ENCODE results near the gene MYO1E.
A peak's percentile ranks its signal among the peaks of the same experiment; 100 is the strongest.
"Not testable (repeated sequence)": the region's sequence is repeated elsewhere in the genome, so short reads cannot be mapped to it uniquely, and the experiment has no call there.

The MYO1E gene

DNA sequence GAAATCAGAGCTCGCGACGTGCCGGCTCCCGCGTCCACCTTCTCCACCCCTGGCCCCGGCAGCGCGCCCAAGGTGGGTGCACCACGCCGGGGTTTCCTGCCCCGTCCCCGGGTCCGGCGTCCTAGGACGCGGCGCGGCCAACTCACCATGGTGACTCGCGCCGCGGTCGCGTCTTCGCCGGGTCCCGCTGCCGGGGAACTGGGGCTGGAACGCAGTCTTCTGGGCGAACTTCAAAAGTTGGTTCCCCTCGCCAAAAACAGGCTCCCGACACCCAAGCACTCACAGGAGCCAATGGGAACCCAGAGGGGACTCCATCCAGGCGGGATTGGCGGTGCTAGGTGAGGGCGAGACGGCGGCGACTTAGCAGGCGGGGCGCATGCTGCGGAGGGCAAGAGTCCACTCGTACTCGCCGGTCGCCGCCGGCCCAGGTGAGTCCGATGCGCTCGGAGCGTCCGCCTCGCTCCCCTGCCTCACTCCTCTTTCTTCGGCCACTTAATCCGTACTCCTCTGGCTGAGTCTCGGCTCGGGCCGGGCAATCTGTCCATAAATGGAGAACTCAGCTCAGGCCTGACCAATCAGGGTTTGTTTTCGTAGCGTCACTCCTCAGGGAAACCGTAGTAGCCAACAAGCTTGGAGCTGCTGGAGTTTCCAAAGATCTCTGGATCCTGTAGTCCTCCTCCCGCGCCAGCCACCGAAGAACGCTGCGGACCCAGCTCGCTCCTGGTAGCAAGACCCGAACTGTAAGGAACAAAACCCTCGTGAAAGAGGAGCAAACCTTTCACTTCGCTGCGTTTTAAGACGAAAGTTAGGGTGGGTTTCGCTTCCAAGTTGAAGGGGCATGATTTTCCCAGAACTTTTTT lies at the start of gene MYO1E:
Gene MYO1E (minus strand): TSS at position 520 of the 860 bp plus-strand sequence. CDS start 371 bp downstream, at position 149.
- DNase-seq (ENCODE audit: low spot score in 2 of 2) (peak in 1 of 2 donors; percentile 35), ATAC-seq (ENCODE audit: low read depth) (peak; percentile 38)
- Mint-ChIP-seq H3K27me3 (no peaks in the 10 kb centered on the region), H3K27ac (peak within 1 kb of the TSS; percentile 77), H3K4me1 (peaks cover 44% of the 10 kb centered on the region), H3K36me3 (no peaks in the 10 kb centered on the region), H3K9me3 (no peaks in the 10 kb centered on the region), H3K4me3 (peak within 1 kb of the TSS; percentile 90)

- Mint-ChIP-seq H3K4me1 (peaks cover 26% of the 10 kb centered on the region), H3K27ac (no peak overlapping the region), H3K27me3 (no peaks in the 10 kb centered on the region), H3K9me3 (no peaks in the 10 kb centered on the region), H3K36me3 (no peaks in the 10 kb centered on the region), H3K4me3 (no peak overlapping the region)
- no peak for DNase-seq (ENCODE audit: low spot score in 2 of 2)
- no peak for ATAC-seq (ENCODE audit: low read depth)
Measured at GRCh38 chr15:59420986-59421618, 48.4 kb upstream of the MYO1E start.

GRCh38 chr15:59420108-59420507 lies 47.4 kb upstream of the MYO1E start:
- H3K36me3 Mint-ChIP-seq = no peaks in the 10 kb centered on the region
- no peak overlapping the region for H3K27ac Mint-ChIP-seq
- H3K4me3 Mint-ChIP-seq = no peak overlapping the region
- peaks cover 26% of the 10 kb centered on the region for H3K4me1 Mint-ChIP-seq
- no peak for DNase-seq (ENCODE audit: low spot score in 2 of 2)
- H3K9me3 Mint-ChIP-seq = no peaks in the 10 kb centered on the region
- no peaks in the 10 kb centered on the region for H3K27me3 Mint-ChIP-seq
- no peak for ATAC-seq (ENCODE audit: low read depth)

GRCh38 chr15:59419170-59419569 lies 46.5 kb upstream of the MYO1E start:
- Mint-ChIP-seq H3K4me3 (no peak overlapping the region), H3K36me3 (no peaks in the 10 kb centered on the region), H3K4me1 (peaks cover 24% of the 10 kb centered on the region), H3K9me3 (no peaks in the 10 kb centered on the region), H3K27ac (peak overlapping the region; percentile 15), H3K27me3 (no peaks in the 10 kb centered on the region)
- no peak for ATAC-seq (ENCODE audit: low read depth)
- DNase-seq (ENCODE audit: low spot score in 2 of 2) = no peak

DNA sequence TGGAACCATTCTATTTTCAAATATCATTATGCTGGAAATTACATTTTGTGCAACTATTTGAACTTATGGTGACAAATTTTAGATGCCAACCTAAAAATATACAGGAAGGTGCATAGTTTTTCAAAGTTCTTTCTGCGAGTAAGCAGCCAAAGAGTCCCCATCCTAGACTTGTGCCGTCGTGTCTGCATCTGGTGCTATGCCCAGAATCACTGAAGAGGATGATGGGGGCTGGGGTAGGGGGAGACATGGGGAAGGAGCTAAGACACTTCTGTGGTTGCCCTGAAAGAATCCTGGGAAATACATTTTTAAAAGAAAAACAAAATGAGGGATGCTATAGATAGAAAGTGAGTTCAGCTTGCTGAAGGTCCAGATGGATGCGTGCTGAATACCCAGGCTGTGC lies 44.1 kb upstream of the MYO1E start:
- no peak for DNase-seq (ENCODE audit: low spot score in 2 of 2)

DNA sequence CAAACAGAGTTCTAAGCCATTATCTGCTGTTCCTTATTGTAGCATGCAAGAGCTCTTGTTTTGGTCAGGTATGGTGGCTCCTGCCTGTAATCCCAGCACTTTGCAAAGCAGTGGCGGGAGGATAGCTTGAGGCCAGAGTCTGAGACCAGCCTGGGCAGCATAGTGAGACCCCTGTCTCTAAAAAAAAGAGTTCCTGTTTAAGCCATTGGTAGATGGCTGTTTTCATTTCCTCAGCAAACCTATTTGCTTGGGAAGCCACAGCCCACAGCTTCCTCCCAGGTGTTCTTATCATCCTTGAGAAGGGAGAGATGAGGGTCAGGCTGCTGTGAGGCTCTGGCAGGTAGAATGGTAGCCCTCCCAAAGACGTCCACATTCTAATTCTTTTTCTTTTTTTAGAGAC lies 40.9 kb upstream of the MYO1E start:
- peaks cover 57% of the 10 kb centered on the region for H3K4me1 Mint-ChIP-seq
- no peaks in the 10 kb centered on the region for H3K9me3 Mint-ChIP-seq
- H3K27me3 Mint-ChIP-seq = no peaks in the 10 kb centered on the region
- ATAC-seq (ENCODE audit: low read depth) (no peak), DNase-seq (ENCODE audit: low spot score in 2 of 2) (no peak)
- no peak overlapping the region for H3K4me3 Mint-ChIP-seq
- H3K36me3 Mint-ChIP-seq = no peaks in the 10 kb centered on the region
- peak overlapping the region; percentile 62 for H3K27ac Mint-ChIP-seq

More for the DNA sequence above, 44.1 kb upstream of the MYO1E start:
- Mint-ChIP-seq H3K4me1 (peaks cover 42% of the 10 kb centered on the region), H3K27me3 (no peaks in the 10 kb centered on the region), H3K9me3 (no peaks in the 10 kb centered on the region), H3K4me3 (no peak overlapping the region), H3K36me3 (no peaks in the 10 kb centered on the region), H3K27ac (no peak overlapping the region)
- ATAC-seq (ENCODE audit: low read depth) = no peak

- DNase-seq (ENCODE audit: low spot score in 2 of 2) = no peak
- Mint-ChIP-seq H3K27me3 (no peaks in the 10 kb centered on the region), H3K4me1 (peaks cover 67% of the 10 kb centered on the region), H3K4me3 (peak overlapping the region; percentile 40), H3K27ac (peak overlapping the region; percentile 62), H3K9me3 (no peaks in the 10 kb centered on the region), H3K36me3 (no peaks in the 10 kb centered on the region)
- no peak for ATAC-seq (ENCODE audit: low read depth)
Measured at GRCh38 chr15:59410391-59410896, 37.8 kb upstream of the MYO1E start.

DNA sequence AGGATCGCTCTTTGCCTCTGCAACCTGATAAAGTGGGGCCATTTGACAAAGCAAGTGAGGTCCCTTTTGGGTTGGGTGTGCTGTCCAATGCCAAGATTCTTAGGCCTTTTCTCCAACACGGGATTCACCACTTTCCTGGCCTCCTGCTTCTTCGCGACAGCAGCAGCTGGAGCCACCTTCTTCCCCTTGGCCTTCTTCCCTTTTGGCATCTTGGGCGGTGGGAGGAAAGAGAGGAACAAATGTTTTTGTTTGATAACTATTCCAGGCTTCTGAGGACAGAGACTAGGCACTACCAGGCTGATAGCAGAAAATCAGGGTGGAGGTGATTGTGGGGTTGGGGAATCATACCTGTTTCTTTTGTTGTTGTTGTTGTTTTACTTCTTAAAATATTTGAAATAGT lies 35.3 kb upstream of the MYO1E start:
- H3K27ac Mint-ChIP-seq = no peak overlapping the region
- no peak for DNase-seq (ENCODE audit: low spot score in 2 of 2)
- ATAC-seq (ENCODE audit: low read depth) = no peak
- no peaks in the 10 kb centered on the region for H3K27me3 Mint-ChIP-seq
- H3K4me1 Mint-ChIP-seq = peaks cover 63% of the 10 kb centered on the region
- no peaks in the 10 kb centered on the region for H3K36me3 Mint-ChIP-seq
- H3K4me3 Mint-ChIP-seq = no peak overlapping the region
- no peaks in the 10 kb centered on the region for H3K9me3 Mint-ChIP-seq

GRCh38 chr15:59406446-59406845 lies 33.8 kb upstream of the MYO1E start:
- Mint-ChIP-seq H3K27me3 (no peaks in the 10 kb centered on the region), H3K4me1 (peaks cover 54% of the 10 kb centered on the region), H3K27ac (no peak overlapping the region), H3K9me3 (no peaks in the 10 kb centered on the region), H3K36me3 (no peaks in the 10 kb centered on the region), H3K4me3 (peak overlapping the region; percentile 82)
- DNase-seq (ENCODE audit: low spot score in 2 of 2) = no peak
- peak; percentile 67 for ATAC-seq (ENCODE audit: low read depth)

DNA sequence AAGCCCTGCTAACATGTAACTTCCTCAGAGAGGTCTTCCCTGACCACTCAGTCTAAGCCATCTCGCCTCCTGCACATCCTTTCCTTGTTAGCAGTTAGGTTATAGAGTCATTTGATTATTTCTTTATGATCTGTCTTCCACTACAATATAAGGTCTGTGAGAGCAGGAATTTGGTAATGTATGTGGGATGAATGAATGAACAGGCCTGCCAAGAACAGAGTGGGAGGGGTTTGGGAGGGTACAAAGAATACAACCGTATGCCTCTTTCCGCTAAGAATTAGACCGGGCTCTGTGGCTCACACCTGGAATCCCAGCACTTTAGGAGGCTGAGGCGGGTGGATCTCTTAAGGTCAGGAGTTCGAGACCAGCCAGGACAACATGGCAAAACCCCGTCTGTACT lies 32.4 kb upstream of the MYO1E start:
- Mint-ChIP-seq H3K9me3 (no peaks in the 10 kb centered on the region), H3K27ac (no peak overlapping the region), H3K27me3 (no peaks in the 10 kb centered on the region), H3K4me3 (no peak overlapping the region), H3K4me1 (peaks cover 51% of the 10 kb centered on the region), H3K36me3 (no peaks in the 10 kb centered on the region)
- ATAC-seq (ENCODE audit: low read depth) (no peak), DNase-seq (ENCODE audit: low spot score in 2 of 2) (no peak)

DNA sequence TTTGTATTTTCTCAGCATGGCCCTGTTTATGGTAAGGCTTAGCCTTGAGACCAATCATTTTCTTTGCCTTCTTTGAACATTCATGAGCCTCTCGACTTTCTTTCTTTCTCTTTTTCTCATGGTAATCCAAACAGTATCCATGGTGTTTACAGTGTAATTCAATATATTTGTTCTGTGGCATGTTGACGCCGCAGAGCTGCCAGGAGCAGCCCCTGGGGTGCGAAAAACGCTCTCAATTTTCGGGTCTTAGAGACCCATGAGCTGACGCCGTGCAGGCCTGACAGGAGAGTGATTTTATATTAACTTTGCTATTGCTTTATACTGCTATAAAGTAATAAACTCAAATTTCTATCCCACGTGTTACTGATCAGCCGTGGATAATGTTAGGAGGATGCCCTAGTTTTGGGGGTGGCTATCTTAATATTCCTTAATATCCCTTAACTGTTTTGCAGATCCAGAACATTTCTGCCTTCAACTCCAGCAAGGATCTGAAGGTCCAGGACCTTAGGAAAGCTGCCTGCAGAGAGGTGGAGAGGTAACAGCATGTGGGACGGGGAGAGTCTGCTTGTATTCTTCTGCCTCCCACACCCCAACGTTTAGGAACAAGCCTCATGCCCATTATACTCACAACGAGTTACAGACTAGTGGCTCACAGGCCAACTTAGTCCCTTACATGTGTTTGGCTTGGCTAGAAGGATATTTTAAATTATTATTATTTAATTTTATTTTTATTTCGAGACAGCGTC lies 29.3 kb upstream of the MYO1E start:
- ATAC-seq (ENCODE audit: low read depth) (no peak), DNase-seq (ENCODE audit: low spot score in 2 of 2) (no peak)
- Mint-ChIP-seq H3K36me3 (no peaks in the 10 kb centered on the region), H3K27me3 (no peaks in the 10 kb centered on the region), H3K27ac (no peak overlapping the region), H3K4me1 (peaks cover 55% of the 10 kb centered on the region), H3K4me3 (no peak overlapping the region), H3K9me3 (no peaks in the 10 kb centered on the region)

DNA sequence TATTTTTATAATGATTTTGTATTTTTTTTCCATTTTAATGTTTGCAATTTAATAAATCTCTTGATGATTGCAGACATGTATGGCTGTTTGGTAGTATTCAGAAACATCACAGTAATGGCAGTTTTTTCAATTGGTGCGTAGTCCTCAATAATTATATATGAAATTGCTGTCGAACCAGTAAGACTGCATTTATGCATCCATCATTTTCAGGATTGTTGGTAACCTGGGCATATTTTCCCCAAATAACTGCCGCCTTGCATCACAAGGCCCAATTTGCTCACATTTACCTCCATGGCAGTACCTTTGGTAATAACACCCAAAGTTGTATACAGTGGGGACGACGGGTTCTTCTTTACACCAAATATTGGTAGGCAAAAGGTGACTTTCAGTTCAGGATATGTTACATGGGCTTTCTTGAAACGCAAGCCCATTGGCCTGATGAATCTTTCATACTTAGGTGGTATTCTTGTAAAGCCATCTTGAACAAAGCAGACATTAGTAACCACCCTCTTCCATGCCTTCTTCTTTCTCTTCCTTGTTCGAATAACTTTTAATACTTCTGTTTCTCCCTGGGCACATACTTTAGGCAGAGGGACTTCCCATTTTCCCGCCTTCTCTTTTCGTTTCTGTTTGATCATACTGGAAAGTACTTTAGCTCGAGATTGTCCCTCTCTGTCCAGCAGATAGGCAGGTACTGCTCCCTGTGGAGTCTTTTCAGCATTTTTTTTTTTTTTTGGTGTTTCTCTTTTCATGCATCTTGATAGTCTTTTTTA lies 28.6 kb upstream of the MYO1E start:
- H3K27me3 Mint-ChIP-seq; DNase-seq (ENCODE audit: low spot score in 2 of 2); H3K9me3 Mint-ChIP-seq; ATAC-seq (ENCODE audit: low read depth); H3K27ac Mint-ChIP-seq; H3K36me3 Mint-ChIP-seq: not testable (repeated sequence)
- peak overlapping the region; percentile 35 for H3K4me3 Mint-ChIP-seq
- peaks cover 54% of the 10 kb centered on the region for H3K4me1 Mint-ChIP-seq

GRCh38 chr15:59400103-59400813 lies 27.6 kb upstream of the MYO1E start:
- DNase-seq (ENCODE audit: low spot score in 2 of 2) = no peak
- Mint-ChIP-seq H3K36me3 (no peaks in the 10 kb centered on the region), H3K9me3 (no peaks in the 10 kb centered on the region), H3K4me1 (peaks cover 50% of the 10 kb centered on the region), H3K4me3 (peak overlapping the region; percentile 68), H3K27me3 (no peaks in the 10 kb centered on the region), H3K27ac (peak overlapping the region; percentile 58)
- no peak for ATAC-seq (ENCODE audit: low read depth)
